ENCODE results near the gene ABI1.

The ABI1 gene

DNA sequence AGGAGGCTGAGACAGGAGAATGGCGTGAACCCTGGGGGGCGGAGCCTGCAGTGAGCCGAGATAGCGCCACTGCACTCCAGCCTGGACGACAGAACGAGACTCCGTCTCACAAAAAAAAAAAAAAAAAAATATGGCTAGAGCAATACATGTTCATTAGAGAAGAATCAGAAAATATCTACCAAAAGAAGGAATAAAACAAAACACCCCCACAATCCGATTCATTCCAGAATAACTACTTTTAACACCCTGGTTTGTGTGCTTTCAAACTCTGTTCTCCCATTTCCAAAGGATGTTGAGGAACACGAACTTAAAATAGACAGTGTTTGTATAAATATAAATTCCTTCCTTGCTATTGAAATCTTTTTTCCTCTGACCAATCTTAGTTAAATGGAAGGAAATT lies 156.8 kb downstream of the ABI1 start:
- no peak for DNase-seq

DNA sequence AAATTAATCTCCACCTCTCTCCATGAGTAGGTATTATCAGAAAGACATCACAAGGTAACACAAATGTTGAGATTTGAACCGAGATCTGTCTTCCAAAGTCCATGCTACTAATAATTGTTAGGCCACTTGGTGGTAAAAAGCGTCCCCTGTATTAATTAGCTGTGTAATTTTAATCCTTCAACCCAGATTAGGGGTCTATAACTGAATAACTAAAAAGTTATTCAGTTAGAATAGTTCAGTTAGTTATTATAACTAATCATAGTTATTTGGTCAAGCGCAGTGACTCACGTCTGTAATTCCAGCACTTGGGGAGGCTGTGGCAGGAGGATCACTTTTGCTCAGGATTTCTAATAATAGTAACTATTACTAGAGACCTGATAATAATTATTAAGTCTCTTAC lies 157.7 kb downstream of the ABI1 start:
- DNase-seq: no peak

DNA sequence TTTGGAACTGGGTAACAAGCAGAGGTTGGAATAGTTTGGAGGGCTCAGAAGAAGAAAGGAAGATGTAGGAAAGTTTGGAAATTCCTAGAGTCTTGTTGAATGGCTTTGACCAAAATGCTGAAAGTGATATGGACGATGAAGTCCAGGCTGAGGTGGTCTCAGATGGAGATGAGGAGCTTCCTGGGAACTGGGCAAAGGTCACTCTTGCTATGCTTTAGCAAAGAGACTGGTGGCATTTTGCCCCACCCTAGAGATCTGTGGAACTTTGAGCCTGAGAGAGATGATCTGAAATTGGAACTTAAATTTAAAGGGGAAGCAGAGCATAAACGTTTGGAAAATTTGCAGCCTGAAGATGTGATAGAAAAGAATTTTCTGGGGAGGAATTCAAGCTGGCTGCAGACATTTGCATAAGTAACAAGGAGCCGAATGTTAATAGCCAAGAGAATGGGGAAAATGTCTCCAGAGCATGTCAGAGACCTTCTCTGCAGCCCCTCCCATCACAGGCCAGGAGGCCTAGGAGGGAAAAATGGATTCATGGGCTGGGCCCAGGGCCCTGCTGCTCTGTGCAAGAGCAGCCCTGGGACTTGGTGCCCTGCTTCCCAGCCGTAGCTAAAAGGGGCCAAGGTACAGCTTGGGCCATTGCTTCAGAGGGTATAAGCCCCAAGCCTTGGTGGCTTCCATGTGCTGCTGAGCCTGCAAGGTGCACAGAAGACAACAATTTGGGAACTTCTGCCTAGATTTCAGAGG lies 159.7 kb downstream of the ABI1 start:
- DNase-seq: no peak

- DNase-seq: no peak
Measured at GRCh38 chr10:26699631-26700030, 161.1 kb downstream of the ABI1 start.

DNA sequence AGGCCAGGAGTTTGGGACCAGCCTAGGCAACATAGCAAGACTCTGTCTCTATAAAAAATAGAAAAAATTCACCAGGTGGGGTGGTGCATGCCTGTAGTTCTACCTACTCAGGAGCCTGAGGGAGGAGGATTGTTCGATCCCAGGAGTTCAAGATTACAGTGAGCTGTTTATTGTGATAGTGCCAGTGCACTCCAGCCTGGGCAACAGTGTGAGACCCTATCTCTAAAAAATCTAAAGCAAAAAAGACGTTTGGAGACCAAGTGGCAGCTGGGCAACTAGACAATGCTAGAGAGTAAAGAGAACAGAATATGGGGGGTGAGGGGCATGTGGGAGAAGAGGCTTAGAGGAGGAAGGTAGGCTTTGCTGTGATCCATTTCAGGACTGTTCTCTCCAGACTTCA lies 161.8 kb downstream of the ABI1 start:
- DNase-seq: no peak

DNA sequence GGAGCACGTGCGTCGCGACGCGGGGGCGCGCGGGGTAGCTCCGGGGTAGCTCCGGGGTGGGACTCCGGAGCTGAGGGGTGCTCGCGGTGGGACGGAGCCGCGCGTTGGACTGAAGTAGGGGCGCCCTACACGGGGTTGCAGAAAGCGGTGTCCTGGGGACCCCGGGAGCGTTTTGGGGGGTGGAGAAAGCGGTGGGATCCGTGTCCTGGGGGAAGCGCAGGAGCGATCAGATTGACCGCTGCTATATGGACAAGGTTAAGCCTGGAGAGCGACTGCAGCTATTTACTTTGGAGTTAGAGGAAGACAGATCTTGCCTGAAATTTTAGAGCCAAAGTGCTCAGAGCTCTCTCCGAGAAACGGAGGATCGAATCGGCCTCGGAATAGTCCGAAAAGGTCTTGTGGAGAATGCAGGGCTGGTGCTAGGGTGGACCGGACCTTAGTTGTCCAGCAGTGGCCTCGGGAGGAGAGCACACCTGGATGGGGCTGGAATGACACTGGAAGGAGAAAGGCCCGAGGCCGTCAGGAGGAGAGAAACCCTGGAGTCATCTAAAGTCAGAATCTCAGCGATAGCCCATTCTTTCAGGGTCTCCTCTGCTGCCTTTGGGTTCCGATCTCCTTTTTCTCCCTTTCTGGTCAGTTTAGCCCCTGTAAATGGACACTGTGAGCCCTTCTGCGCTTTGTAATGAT lies 162.7 kb downstream of the ABI1 start:
- DNase-seq: no peak

DNA sequence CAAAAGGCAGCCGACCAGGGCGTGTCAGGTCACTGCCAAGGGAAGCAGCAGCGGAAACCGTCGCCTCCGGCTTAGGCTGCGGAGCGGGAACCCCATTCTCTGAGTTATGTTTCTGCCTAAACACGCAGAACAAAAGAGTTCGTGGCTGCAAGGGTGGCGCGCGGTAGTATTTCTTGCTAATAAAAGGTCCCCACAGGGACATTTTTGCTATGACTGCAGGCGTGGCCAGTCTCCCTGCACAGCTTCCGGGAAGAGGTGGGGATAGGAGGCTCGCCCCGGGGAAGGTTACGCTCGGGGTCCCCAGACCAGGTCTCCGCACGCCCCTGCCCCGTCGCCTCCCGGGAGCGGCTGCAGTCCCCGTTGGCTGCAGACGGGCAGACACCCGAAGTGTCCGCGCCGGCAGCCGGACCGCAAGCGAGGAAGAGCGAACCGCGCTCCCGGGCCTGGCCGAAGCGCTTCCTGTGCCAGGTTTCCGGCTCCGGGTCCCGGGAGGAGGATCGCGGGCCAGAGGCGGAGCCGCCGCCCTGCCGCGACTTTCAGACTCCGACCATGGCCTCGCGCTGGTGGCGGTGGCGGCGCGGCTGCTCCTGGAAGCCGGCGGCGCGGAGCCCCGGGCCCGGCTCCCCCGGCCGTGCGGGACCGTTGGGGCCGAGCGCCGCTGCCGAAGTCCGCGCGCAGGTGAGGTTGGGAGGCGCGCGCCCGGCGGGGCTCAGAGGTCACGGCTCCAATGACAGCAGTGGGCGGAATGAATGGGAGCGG lies 163.4 kb downstream of the ABI1 start, which contains the start of gene PDSS1:
PDSS1 (plus strand) TSS at position 539 of the 759 bp plus-strand sequence; CDS start at position 550, 11 bp downstream.
- DNase-seq: peak; percentile 28 to 55 (median 44)

DNA sequence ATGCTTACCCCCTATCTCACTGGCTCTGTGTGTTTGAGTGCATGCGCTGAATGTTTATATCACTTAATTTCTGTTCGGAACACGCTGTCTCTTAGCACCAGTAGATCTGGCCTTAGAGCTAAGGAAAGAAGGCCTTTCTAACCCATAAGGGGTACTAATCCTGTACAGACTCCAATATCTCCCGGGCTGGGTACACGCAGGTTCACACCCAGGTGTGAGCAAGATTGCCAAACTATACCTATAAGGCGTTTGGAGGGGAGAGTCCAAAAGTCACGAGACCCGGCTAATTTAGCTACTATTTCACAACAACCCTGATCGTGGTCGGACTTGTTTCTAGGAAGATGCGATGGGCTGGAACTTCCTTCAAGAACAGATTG lies 164.0 kb downstream of the ABI1 start:
- no peak for DNase-seq

Data from activated CD4-positive, CD25-positive, alpha-beta regulatory T cell (primary cell).